Panc1 (cell line): ENCODE data around the gene MMP26.

Experiments used
- POLR2AphosphoS5 ChIP-seq: IDR thresholded peaks from 2 replicates; pipeline ENCODE4 v1.6.1; 2012; ENCODE audit warnings: mild to moderate bottlenecking, low read depth, low read length, moderate library complexity
- SIN3A ChIP-seq: IDR thresholded peaks from 2 replicates; pipeline ENCODE4 v1.6.1; 2012; ENCODE audit warnings: low read depth, mild to moderate bottlenecking, low read length, moderate library complexity, borderline replicate concordance; ENCODE audit not compliant: insufficient read depth
- TF ChIP-seq, protein P1 (sequence below): fragments of 450-650 bp; IDR thresholded peaks from 2 replicates; pipeline ENCODE4 v1.5.1; 2017; ENCODE audit warnings: mild to moderate bottlenecking
- TF ChIP-seq, protein P2 (sequence below), 2 experiments: IDR thresholded peaks; 2 replicates each; pipeline ENCODE4 v1.6.1; 2011 to 2012; ENCODE audit warnings: low read depth in 2 of 2, control low read depth in 1 of 2, low read length in 1 of 2, mild to moderate bottlenecking in 1 of 2, moderate library complexity in 1 of 2; ENCODE audit not compliant: insufficient read depth in 1 of 2

DNA sequence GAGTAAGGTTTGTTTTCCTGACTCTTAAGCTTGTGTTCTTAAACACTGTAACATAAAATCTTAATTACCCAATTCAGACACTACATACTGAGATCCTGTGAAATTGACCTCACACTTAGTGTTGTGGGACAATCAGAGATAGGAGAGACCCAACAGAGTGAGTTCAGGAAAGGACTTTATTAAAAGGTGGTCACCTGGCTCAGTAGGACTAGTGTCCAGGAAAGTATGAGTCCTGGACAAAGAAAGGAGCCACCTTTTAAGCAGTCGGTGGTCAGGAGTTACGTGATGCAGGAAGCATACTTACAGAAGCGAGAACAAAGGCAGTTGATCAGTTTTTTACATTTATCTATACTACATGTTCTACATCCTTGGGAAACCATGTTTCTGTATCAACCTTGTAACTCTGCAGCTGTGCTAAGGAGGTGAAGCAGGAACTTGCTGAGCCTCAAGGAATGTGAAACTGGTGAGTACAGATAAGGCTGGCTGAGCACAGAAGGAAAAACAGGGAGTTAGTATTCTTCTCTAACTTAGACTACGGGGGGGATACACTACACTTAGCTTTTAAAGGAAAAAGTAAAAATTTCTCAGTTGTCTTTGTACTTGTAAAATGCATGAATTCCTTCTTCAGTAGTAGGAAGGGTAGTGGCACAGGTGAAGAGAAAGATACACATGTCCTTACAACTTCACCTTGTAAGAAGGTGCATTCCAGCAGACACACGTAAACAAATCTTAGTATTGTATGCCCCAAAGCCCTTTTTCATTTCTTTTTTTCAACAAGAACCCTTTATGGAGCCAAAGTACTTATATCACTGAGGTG, 45.7 kb upstream of the MMP26 start:
- TF ChIP-seq, protein P1, sequence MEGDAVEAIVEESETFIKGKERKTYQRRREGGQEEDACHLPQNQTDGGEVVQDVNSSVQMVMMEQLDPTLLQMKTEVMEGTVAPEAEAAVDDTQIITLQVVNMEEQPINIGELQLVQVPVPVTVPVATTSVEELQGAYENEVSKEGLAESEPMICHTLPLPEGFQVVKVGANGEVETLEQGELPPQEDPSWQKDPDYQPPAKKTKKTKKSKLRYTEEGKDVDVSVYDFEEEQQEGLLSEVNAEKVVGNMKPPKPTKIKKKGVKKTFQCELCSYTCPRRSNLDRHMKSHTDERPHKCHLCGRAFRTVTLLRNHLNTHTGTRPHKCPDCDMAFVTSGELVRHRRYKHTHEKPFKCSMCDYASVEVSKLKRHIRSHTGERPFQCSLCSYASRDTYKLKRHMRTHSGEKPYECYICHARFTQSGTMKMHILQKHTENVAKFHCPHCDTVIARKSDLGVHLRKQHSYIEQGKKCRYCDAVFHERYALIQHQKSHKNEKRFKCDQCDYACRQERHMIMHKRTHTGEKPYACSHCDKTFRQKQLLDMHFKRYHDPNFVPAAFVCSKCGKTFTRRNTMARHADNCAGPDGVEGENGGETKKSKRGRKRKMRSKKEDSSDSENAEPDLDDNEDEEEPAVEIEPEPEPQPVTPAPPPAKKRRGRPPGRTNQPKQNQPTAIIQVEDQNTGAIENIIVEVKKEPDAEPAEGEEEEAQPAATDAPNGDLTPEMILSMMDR = no peak
- TF ChIP-seq, protein P2, sequence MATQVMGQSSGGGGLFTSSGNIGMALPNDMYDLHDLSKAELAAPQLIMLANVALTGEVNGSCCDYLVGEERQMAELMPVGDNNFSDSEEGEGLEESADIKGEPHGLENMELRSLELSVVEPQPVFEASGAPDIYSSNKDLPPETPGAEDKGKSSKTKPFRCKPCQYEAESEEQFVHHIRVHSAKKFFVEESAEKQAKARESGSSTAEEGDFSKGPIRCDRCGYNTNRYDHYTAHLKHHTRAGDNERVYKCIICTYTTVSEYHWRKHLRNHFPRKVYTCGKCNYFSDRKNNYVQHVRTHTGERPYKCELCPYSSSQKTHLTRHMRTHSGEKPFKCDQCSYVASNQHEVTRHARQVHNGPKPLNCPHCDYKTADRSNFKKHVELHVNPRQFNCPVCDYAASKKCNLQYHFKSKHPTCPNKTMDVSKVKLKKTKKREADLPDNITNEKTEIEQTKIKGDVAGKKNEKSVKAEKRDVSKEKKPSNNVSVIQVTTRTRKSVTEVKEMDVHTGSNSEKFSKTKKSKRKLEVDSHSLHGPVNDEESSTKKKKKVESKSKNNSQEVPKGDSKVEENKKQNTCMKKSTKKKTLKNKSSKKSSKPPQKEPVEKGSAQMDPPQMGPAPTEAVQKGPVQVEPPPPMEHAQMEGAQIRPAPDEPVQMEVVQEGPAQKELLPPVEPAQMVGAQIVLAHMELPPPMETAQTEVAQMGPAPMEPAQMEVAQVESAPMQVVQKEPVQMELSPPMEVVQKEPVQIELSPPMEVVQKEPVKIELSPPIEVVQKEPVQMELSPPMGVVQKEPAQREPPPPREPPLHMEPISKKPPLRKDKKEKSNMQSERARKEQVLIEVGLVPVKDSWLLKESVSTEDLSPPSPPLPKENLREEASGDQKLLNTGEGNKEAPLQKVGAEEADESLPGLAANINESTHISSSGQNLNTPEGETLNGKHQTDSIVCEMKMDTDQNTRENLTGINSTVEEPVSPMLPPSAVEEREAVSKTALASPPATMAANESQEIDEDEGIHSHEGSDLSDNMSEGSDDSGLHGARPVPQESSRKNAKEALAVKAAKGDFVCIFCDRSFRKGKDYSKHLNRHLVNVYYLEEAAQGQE (IDR thresholded peaks at IDR 0.05; ENCODE audit: insufficient read depth in 1 of 2, low read depth in 2 of 2, low read length in 1 of 2) = no peak
- no peak for TF ChIP-seq POLR2AphosphoS5
- TF ChIP-seq SIN3A = no peak
